MG63 (cell line): ENCODE results near the gene PLS3. TPM values are rescaled to one million over a fixed set of nuclear protein-coding genes. Genes with fewer than 3 reads are reported as not detected.

Experiments used
- DNase-seq: peaks from one replicate; pipeline ENCODE4 v3.0.0-alpha.2; 2020
- H3K27me3 ChIP-seq: fragments of 250-450 bp; sonication (Bioruptor Pico); 2 replicates; pipeline ENCODE4 v1.5.1; 2020; ENCODE audit warnings: mild to moderate bottlenecking, moderate library complexity
- H3K36me3 ChIP-seq: fragments of 250-450 bp; sonication (Bioruptor Pico); 2 replicates; pipeline ENCODE4 v1.5.1; 2020; ENCODE audit warnings: mild to moderate bottlenecking, moderate library complexity
- H3K4me3 ChIP-seq: fragments of 250-450 bp; sonication (Bioruptor Pico); 2 replicates; pipeline ENCODE4 v1.5.1; 2020; ENCODE audit warnings: mild to moderate bottlenecking, moderate library complexity
- H3K9me3 ChIP-seq: fragments of 250-450 bp; sonication (Bioruptor Pico); 2 replicates; pipeline ENCODE4 v1.5.1; 2020; ENCODE audit warnings: mild to moderate bottlenecking, moderate library complexity
- total RNA-seq: library from RNA; depleted of rRNA; stranded (reverse); fragments of >200 nt; shearing (Covaris generic); gene quantifications from 2 replicates; pipeline ENCODE4 v1.2.3, GENCODE V29; 2014; ENCODE audit warnings: low replicate concordance

PLS3 gene
- total RNA-seq, 1 experiment from 2014 or later = 112 TPM

DNA sequence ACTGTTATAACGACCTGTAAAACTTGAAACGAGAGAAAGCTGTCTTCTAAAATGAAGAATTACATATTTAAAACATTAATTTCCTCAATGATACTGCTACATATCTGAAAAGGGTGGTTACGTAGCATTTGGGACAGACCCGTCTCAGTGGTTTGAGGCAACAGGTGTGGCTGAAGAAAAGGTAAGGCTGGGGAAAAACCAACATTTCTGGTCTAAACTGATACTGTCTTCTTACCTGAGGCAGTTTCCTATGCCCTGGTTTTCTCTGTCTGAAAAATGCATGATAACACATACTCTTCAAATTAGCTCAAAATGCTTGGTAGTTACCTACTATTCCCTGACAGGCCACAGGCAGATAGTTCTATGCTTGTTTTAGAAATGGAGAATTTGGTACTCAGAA is 30.4 kb downstream of the PLS3 start:
- no peaks in the 10 kb centered on the region for H3K9me3 ChIP-seq
- no peaks in the 10 kb centered on the region for H3K27me3 ChIP-seq
- no peak overlapping the region for H3K4me3 ChIP-seq
- DNase-seq = no peak
- H3K36me3 ChIP-seq = no peaks in the 10 kb centered on the region; the same call in 1 of the 2 replicates

DNA sequence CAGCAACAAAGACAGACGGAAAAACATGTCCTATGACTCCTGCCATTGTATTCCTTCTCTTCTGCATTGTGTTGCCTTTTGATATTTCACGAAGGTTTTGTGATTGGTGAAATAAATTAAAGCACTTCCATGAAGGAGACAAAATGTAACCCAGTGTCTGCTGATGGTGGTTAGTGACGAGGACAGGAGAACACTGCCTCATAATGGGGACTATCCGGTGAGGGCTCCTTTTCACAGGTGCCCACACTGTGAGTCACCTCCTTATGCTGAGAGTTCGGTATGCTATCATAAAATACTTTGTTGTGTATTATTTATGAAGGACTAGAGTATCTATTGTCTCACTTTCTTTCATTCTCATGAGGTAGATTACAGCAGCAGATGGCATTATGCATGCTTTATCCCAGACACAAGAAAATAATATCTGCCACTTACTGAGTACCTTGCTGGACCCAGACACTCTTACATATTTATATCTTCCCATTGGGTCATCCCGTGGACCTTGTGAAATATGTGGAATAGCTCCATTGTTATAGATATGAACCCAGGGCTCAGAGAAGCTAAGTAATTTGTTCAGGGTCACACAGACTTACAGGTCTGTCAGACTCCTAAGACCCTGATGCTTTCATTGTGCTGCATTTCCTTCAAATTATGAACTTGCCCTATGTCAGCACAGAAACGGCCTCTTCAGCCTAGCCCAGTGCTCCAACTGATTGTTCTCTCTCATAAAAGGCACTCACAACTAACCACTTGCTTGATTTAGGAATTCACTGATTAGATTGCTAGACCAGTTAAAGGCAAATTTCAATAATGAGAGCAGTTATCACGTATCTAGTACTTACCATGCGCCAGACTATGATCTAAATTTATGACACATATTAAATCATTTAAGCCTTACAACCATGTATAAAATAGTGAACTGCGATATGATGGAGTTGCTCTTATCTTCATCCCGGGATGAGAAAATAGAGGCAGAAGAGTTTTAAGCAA is 31.2 kb downstream of the PLS3 start:
- Histone ChIP-seq H3K36me3 (no peaks in the 10 kb centered on the region; the same call in 1 of the 2 replicates), H3K27me3 (no peaks in the 10 kb centered on the region), H3K9me3 (no peaks in the 10 kb centered on the region), H3K4me3 (no peak overlapping the region)
- no peak for DNase-seq

DNA sequence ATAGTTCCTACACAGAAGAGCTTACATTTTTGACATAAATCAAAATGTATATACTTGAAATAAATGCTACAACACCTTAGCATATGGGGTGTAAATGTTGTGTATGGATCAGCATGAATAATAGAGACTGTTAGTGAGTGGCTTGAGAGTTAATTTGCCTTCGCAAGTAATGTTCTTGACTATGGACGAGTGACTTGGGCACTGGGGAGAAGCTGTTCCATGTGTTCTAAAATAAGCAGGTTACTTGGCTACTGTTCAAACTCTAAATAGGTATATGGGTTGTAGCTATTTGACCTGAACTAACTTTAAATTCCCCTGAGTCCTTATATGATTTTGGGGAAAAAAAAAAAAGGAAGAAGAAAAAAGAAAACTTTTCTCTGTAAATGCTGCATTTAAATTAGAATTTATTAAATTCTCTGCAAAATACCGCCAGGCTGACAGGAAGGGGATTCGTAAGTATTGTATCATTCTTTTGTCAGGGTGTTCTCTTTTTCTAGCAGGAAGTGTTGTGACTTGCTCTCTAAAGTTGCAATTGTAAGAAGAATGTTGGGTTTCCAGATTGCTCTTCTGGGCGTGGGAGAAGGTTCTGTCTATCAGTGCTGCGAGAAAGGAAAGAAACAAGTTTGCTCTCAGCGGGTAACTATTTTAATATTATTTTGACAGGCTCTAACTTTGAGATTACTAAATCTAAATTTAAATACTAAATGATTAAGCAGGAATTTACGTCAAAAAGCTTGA is 32.2 kb downstream of the PLS3 start:
- Histone ChIP-seq H3K4me3 (no peak overlapping the region), H3K36me3 (no peaks in the 10 kb centered on the region; the same call in 1 of the 2 replicates), H3K27me3 (no peaks in the 10 kb centered on the region), H3K9me3 (no peaks in the 10 kb centered on the region)
- DNase-seq = no peak

DNA sequence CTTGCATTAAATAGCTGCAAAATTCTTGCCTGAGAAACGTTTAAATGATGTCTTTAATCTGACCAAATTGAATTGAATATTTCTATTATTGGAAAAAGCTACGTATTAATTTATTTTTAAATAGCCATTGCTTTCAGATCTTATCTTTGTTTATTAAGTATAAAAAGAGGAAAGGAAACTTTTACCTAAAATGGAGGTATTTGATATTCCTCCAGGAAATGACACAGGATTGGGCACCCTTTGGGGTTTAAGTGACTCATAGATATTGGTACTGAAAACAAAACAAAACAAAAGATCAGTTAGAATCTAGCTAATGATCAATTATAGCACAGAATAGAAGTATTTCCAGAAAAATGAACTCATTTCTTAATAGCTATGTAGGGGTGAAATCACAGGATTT is 34.1 kb downstream of the PLS3 start:
- Histone ChIP-seq H3K27me3 (no peaks in the 10 kb centered on the region), H3K36me3 (no peaks in the 10 kb centered on the region; the same call in 1 of the 2 replicates), H3K9me3 (no peaks in the 10 kb centered on the region), H3K4me3 (no peak overlapping the region)
- DNase-seq = no peak

DNA sequence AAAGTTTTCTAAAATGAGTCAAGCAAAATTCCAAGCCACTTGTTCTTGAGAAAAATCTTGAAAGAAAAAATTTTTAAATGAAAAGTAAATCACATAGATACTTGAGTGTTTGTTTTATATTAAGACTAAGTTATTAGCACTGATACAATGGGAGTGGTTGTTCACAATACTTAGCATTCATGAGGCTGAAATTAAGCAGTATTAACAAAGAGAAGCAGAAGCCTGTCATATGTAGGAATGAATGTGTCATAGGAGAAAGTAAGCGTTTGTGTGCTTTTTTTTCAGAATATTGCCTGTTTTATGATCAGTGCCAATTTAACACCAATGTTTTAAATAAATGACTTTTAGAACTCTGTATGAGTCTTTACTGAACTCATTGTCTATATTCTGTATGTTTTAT is 37.6 kb downstream of the PLS3 start:
- Histone ChIP-seq H3K36me3 (no peaks in the 10 kb centered on the region; the same call in 1 of the 2 replicates), H3K4me3 (no peak overlapping the region), H3K9me3 (no peaks in the 10 kb centered on the region), H3K27me3 (no peaks in the 10 kb centered on the region)
- no peak for DNase-seq

DNA sequence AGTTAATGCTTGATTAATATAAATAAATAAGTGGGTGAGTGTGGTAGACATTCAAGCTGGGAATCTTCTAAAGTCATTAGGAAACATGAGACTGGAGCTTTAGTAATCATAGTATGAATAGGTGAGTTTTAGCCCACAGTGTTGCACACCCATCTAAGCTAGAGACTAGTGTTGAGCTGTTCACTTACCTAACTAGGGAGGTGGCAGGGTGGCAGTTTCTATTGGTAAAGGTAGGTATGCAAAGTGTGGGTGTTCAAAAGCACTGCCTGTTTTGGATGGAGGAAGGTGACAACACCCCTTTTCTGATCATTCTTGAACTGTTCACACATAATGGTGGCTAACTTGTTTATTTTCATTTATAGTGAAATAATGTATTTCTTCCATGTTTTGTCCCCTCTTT is 41.3 kb downstream of the PLS3 start:
- no peak for DNase-seq
- no peaks in the 10 kb centered on the region for H3K27me3 ChIP-seq
- H3K36me3 ChIP-seq = no peaks in the 10 kb centered on the region; the same call in 1 of the 2 replicates
- H3K9me3 ChIP-seq = no peaks in the 10 kb centered on the region
- no peak overlapping the region for H3K4me3 ChIP-seq

DNA sequence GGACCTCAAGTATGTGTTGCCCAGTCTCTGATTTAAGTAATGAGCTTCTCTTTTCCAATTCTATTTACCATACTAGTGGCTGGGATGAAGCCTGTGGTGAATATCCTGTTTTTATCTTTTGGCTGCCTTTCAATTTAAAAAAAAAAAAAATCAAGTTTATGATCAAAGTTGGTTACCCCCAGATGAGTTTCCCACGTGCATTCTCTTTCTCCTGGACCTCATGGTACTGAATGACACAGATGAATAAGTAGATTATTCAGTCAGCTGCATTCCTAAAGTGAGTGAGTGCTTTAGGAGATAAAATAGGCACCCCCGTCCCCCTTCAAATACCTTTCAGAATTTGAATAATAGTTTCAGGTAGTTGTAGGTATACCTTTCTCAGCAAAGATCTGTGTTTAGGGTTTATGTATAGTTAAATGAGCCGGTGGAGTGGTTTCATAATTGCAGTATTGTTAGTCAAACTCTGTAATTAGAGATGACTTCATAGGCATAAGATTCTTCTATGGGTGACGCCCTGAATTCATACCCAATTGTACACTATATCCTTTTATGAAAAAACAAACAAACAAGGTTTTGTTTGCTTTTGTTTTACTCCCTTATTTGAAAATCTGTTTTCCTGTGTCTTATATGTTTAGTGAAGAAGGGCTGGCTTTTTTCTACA is 41.9 kb downstream of the PLS3 start:
- no peaks in the 10 kb centered on the region for H3K9me3 ChIP-seq
- no peaks in the 10 kb centered on the region; the same call in 1 of the 2 replicates for H3K36me3 ChIP-seq
- H3K4me3 ChIP-seq = no peak overlapping the region
- DNase-seq = no peak
- H3K27me3 ChIP-seq = no peaks in the 10 kb centered on the region

DNA sequence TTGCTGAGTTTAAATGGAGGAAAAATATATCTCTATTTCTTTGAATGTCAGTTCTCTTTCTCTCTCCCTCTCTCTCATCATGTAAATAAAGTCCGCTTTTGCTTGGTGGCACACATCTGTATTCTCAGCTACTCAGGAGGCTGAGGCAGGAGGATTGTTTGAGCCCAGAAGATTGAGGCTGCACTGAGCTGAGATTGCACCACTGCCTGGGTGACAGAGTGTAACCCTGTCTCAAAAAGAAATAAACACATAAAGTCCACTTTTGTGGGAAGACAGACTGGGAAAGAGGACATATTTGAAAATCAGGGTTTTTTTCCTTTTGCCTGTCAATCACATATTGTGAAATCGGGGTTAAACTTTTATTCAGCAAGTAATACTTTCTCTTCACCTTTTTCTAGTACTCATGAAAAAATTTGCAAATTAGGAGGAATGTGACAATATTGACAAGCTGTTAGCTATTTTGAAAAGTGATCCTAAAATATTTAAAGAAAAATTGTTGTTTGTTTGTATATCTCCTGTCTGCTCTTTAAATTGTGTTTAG is 42.6 kb downstream of the PLS3 start:
- DNase-seq = no peak
- Histone ChIP-seq H3K27me3 (no peaks in the 10 kb centered on the region), H3K4me3 (no peak overlapping the region), H3K36me3 (no peaks in the 10 kb centered on the region; the same call in 1 of the 2 replicates), H3K9me3 (no peaks in the 10 kb centered on the region)

DNA sequence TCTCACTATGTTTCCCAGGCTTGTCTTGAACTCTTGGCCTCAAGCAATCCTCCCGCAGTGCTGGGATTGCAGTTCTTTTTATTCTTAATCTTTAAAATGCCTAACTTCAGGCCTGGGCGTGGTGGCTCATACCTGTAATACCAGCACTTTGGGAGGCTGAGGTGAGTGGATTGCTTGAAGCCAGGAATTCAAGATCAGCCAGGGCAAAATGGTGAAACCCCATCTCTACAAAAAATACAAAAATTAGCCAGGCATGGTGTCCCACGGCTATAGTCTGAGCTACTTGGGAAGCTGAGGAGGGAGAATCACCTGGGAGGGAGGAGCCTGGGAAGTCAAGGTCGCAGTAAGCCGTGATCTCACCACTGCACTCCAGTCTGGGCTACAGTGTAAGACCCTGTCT is 45.9 kb downstream of the PLS3 start:
- H3K27me3 ChIP-seq = no peaks in the 10 kb centered on the region
- H3K9me3 ChIP-seq = no peaks in the 10 kb centered on the region
- H3K36me3 ChIP-seq = peaks cover 2% of the 10 kb centered on the region
- no peak overlapping the region for H3K4me3 ChIP-seq
- DNase-seq = no peak

DNA sequence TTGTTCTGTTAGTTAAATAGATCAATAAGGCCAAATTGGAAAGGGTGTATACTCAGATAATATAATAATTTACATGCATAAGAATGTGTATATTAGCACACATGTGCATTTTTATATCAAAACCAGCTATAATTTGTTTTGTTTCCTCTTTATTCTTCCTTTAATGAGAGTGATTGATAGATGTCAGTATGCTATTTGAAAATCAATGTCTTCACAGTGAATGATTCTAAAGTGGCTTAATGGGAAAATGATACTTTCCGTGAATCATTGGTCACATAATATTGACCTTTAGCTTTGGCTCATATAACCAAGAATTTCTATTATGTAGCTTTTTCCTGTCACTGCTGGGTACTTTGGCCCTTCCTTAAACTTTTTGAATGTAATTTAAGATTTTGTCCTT is 48.6 kb downstream of the PLS3 start:
- no peak for DNase-seq

DNA sequence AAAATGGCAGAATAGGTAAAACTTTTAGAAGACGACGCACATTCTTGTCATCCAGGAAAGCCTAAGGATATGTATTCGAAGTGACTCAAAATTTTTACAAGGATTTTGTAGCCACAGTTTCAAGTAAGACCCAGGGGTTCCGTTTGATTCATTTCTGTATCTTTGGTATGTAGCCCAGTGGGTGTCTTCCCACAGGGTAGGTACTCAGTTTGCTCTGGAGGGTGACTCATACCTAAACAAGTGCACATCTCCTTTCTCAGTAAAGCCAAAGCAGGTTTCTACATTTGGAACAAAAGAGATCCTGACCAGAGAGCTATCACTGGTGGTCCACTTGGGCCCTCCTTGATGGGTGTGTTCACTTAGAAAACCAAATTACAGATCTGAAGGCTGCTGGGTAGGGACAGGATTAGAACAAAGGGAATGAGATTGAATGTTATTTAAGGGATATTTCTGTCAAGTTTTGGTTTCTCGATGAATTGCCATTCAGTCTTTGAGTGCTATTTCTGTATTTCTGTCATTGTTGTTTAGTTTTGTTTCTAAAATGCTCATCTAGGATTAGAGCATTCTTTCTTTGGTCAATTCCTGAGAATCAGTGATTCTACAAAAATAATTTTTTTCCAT is 56.1 kb downstream of the PLS3 start:
- Histone ChIP-seq H3K27me3 (no peaks in the 10 kb centered on the region), H3K4me3 (peak overlapping the region; percentile 35), H3K36me3 (no peaks in the 10 kb centered on the region; the same call in 1 of the 2 replicates), H3K9me3 (no peaks in the 10 kb centered on the region)
- peak; percentile 54 for DNase-seq

More for the DNA sequence above, 48.6 kb downstream of the PLS3 start:
- H3K36me3 ChIP-seq = peaks cover 2% of the 10 kb centered on the region
- H3K4me3 ChIP-seq = no peak overlapping the region
- no peaks in the 10 kb centered on the region for H3K9me3 ChIP-seq
- H3K27me3 ChIP-seq = no peaks in the 10 kb centered on the region

DNA sequence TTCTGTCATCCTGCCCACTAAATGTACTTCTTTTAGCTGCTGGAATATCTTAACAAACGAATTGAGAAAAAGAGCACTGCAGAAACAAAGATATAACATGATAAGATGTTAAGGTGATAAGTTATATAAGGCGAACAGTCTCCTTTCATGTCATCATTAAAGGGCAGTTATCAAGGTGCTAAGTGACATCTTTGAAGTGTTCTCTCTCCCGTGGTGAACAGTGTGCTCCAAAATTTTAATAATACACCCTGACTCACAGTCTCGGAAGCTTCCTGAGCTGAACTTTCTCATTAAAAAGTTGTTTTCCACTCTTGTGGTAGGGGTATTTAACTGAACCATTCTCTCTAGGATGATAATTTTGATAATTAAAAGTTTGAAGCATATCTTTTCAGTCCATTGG is 61.6 kb downstream of the PLS3 start:
- Histone ChIP-seq H3K36me3 (no peaks in the 10 kb centered on the region), H3K9me3 (no peaks in the 10 kb centered on the region), H3K27me3 (no peaks in the 10 kb centered on the region), H3K4me3 (no peak overlapping the region)
- DNase-seq = no peak

DNA sequence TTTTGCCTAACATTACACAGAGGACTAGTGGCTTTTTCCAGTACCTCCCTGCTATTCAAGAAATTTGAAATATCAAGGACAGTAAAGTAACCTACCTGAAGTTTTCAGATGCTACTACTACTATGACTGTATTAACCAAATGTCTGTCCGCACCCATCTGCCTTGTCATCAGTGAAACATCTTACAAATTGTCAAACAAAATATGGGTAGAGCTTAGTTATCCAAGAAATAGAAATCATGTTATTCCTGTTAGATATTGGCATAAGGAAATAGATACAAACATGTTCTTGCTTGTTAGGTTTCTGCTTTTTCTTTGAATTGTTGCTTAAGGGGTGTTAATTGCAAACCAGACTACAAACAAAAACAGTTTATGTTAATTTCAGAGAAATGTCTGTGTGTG is 63.9 kb downstream of the PLS3 start:
- no peak for DNase-seq

DNA sequence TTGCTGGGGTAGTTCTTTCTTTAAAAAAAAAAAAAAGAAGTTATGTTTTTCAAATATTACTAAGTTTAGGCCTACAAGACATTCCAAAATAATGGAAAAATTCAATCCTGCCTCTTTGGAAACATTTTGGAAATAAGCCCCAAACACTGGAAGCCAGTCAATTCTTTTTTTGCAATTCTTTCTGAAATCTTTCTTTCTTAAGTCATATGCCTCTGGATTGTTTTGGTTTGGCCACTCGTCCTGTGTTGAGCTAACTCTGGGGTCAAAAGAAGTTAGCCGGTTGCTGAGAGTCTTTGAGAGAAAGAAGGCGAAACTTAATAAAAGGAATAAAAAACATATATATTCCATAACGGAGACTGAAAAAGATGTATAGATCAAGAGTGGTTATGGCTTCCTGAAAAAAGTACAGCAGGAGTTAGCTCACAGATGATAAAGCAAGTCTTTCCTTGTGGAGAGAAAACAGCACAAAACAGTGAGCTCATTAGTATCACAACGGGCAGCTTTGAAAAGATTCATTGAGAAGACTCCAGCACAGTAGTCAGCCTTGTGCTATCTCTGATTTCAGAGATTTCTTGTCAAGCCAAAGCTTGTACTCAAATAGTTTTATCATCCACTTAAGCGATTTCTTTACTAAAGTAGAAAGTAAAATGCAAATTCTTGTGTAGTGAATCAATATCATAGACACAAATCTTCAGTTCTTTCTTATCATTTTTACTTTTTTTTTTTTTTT is 64.8 kb downstream of the PLS3 start:
- H3K9me3 ChIP-seq = no peaks in the 10 kb centered on the region
- no peak overlapping the region for H3K4me3 ChIP-seq
- no peaks in the 10 kb centered on the region for H3K36me3 ChIP-seq
- no peaks in the 10 kb centered on the region for H3K27me3 ChIP-seq
- DNase-seq = no peak

More for the DNA sequence above, 63.9 kb downstream of the PLS3 start:
- H3K4me3 ChIP-seq = no peak overlapping the region
- H3K9me3 ChIP-seq = no peaks in the 10 kb centered on the region
- no peaks in the 10 kb centered on the region for H3K27me3 ChIP-seq
- no peaks in the 10 kb centered on the region for H3K36me3 ChIP-seq

DNA sequence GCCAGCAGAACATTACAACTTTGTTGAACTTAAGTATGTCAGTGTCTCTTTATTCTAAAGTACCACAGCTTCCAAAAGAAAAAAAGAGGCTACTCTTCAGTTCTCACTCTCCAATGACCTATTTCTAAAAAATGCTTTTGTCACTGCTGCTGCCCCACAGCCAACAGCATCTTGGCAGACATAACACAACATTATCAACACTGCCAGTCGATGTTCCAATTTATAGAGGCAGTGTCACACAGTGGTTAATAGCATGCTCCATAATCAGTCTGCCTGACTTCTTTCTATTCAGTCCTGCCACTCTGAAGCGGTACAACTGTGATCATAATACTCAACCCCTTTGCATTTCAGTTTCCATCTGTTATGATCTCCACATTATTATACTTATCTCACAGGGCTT is 69.2 kb downstream of the PLS3 start:
- Histone ChIP-seq H3K27me3 (no peaks in the 10 kb centered on the region), H3K36me3 (no peaks in the 10 kb centered on the region), H3K4me3 (no peak overlapping the region), H3K9me3 (no peaks in the 10 kb centered on the region)
- no peak for DNase-seq

DNA sequence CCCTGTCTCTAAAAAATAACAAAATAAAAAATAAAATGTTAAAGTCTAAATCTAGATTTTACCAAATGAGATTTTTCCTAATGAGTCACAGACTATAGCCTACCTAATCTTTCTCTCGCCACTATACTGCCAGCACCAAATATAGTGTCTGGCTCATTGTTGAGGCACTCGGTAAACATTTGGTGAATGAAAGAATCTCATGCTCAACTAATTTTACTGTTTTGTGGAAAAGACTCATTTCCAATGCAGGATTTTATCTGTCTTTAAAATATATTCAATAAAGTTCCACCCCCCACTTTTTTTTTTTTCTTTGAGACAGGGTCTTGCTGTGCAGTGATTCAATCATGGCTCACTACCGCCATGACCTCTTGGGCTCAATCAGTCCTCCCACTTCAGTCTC is 71.5 kb downstream of the PLS3 start:
- DNase-seq = no peak
- H3K4me3 ChIP-seq = no peak overlapping the region
- H3K36me3 ChIP-seq = no peaks in the 10 kb centered on the region; the same call in 1 of the 2 replicates
- H3K9me3 ChIP-seq = no peaks in the 10 kb centered on the region
- no peaks in the 10 kb centered on the region for H3K27me3 ChIP-seq
